HS-27A (cell line): ENCODE measurements around the gene SELENOW.
"Not testable (repeated sequence)": the region's sequence is repeated elsewhere in the genome, so short reads cannot be mapped to it uniquely, and the experiment has no call there.

Experiments
- DNase-seq: peaks from one replicate; pipeline ENCODE4 v3.0.0-alpha.2; 2012; ENCODE audit warnings: low read depth, missing footprints

The SELENOW gene

DNA sequence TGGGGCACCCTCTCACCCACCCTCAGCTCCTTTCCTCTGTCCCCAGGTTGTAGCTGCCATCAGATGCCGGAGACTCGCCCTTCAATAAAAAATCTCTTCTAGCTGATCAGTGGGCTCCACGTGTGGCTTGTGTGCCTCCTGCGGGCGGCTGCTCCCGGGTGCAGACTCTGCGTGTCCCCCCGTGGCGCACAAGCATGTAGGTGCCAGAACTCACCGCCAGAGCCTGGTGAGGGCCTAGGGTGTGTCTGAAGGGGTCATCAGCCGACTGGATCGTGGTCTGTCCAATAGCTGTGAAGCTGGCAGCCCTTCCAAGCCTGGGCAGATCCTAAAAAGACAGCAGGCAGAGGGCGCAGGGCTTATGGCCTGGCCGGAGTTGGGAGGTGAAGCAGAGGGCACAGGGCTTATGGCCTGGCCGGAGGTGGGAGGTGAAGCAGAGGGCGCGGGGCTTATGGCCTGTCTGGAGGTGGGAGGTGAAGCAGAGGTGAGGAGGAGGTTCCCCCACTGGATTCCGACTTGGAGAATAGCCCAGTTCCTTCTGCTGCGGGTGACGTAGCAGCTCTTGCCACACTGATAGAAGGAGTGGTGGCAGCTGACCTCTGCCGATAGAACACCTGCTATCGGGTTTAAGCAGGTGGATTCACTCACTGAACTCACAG is 21.4 kb upstream of the SELENOW start:
- DNase-seq = no peak

GRCh38 chr19:47757617-47758442 is 20.7 kb upstream of the SELENOW start:
- DNase-seq = no peak

- no peak for DNase-seq
Measured at GRCh38 chr19:47758443-47758804, 20.1 kb upstream of the SELENOW start.

- DNase-seq = no peak
Measured at GRCh38 chr19:47760632-47760999, 17.9 kb upstream of the SELENOW start.

DNA sequence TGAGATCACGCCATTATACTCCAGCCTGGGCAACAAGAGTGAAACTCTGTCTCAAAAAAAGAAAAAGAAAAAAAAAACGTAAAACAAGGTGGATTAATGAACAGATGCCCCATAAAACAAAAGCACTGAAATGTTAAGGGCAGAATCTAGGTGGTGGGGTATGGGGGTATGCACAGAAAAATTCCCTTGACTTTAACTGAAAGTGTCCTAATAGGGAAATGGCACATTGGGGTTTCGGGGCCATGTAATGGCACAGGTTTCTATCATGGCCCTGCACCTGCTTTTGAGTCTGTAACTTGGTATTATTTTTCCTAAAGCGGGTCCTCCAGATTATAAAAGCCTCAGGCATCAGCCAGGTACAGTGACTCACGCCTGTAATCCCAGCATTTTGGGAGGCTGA is 16.9 kb upstream of the SELENOW start:
- DNase-seq = no peak

DNA sequence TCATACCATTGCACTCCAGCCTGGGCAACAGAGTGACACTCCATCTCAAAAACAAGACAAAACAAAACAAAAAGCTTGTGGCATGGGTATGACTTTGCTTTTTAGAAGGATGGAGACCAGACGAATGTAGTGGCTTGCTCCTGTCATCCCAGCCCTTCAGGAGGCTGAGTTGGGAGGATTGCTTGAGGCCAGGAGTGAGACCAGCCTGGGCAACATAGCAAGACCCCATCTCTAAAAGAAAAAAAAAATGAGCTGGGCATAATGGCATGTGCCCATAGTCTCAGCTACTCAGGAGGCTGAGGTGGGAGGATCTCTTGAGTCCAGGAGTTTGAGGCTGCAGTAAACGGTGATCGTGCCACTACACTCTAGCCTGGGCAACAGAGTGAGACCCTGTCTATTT is 16.4 kb upstream of the SELENOW start:
- DNase-seq = no peak

GRCh38 chr19:47762615-47763308 is 15.7 kb upstream of the SELENOW start:
- DNase-seq = no peak

DNA sequence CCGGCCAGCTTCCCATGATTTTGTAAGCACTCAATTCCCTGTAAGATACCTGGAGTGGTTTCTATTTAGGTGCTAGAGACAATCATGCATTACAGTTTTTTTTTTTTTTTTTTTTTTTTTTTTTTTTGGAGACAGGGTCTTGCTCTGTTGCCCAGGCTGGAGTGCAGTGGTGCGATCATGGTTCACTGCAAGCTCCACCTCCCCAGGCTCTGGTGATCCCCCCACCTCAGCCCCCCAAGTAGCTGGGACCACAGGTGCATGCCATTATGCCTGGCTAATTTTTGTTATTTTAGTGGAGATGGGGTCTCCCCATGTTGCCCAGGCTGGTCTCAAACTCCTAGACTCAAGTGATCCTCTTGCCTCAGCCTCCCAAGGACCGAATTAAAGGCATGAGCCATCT is 13.8 kb upstream of the SELENOW start:
- not testable (repeated sequence) for DNase-seq

DNA sequence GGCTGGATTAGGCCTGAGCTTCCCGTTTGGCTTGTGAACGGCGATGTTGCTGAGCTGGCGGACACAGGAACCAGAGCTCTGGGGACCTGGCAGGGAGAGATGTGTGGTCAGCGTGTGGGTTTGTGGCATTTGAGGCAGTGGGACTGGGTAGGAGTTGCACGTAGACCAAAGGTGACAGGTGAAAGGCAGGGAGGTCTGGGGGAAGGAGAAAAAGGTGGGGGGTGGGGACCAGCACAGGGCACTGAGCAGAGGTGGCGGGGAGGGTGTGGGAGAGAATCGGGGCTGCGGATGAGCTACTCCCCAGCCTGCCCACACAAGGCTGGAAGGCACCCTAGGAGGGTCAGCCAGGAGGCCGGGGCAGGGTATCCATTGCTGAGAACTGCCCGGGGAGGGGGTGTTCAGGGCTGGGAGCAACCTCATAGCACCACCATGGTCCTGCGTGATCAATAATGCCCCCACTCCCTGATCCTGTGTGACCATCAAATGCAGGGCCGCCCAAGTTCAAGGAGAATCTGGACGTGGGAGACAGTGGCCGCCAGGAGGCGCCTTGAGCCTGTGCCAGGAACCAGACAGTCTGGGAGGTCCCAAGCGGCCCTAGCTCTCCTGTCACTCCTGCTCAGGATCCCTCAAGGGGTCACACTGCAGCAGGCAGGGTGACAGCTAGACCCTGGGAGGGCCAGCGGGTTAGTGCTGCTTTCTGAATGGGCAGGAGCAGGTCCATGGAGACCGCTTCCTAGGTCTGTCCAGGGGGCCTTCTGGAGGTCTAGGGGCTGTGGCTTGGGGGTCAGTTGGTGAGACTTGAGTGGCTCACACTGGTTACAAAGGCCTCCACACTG is 12.8 kb upstream of the SELENOW start:
- DNase-seq = no peak

GRCh38 chr19:47766359-47766620 is 12.2 kb upstream of the SELENOW start:
- DNase-seq = no peak

- no peak for DNase-seq
Measured at GRCh38 chr19:47766670-47767069, 11.8 kb upstream of the SELENOW start.

GRCh38 chr19:47767349-47767748 is 11.2 kb upstream of the SELENOW start:
- no peak for DNase-seq

- DNase-seq = no peak
Measured at GRCh38 chr19:47768604-47769003, 9.9 kb upstream of the SELENOW start.

DNA sequence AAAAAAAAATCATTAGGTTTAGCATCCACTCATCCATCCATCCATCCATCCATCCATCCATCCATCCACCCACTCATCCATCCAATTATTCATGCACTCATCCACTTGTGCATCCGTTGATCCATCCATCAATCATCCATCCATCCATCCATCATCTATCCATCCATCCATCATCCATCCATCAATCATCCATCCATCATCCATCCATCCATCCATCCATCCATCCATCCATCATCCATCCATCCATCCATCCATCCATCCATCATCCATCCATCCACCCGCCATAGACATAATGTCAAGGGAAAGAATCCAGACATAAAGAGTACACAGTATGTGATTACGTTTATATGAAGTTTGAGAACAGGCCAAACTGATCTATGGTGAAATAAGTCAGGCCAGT is 9.0 kb upstream of the SELENOW start:
- DNase-seq = no peak

DNA sequence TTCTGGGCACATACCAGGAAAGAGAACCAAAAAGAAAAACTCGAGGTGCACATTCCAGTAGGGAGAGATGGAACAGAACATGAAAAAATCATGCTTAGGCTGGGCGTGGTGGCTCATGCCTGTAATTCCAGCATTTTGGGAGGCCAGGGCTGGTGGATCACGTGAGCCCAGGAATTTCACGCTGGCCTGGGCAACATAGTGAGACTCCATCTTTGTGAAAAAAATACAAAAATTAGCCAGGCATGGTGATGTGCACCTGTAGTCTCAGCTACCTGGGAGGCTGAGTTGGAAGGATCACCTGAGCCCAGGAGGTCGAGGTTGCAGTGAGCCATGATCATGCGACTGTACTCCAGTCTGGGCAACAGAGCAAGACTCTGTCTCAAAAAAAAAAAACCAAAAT is 7.2 kb upstream of the SELENOW start:
- not testable (repeated sequence) for DNase-seq

GRCh38 chr19:47776568-47776967 is 1.9 kb upstream of the SELENOW start:
- no peak for DNase-seq

DNA sequence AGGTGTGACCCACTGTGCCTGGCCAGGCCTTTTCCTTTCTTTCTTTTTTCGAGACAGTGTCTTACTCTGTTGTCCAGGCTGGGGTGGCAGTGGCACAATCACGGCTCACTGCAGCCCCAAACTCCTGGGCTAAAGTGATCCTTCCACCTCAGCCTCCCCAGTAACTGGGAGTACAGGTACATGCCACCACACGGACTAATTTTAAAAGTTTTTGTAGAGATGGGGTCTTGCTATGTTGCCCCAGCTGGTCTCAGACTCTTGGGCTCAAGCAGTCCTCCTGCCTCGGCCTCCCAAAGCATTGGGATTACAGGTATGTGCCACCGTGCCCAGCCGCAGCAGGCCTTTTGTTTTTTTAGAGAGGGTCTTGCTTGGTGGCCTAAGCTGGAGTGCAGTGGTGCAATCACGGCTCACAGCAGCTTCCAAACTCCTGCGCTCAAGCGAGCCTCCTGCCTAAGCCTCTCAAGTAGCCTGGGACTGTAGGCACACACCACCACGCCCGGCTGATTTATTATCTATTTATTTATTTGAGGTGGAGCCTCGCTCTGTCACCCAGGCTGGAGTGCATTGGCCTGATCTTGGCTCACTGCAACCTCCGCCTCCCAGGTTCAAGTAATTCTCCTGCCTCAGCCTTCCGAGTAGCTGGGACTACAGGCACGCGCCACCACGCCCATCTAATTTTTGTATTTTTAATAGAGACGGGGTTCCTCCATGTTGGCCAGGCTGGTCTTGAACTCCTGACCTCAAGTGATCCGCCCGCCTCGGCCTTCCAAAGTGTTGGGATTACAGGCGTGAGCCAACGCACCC is 1.1 kb upstream of the SELENOW start:
- DNase-seq = not testable (repeated sequence)

DNA sequence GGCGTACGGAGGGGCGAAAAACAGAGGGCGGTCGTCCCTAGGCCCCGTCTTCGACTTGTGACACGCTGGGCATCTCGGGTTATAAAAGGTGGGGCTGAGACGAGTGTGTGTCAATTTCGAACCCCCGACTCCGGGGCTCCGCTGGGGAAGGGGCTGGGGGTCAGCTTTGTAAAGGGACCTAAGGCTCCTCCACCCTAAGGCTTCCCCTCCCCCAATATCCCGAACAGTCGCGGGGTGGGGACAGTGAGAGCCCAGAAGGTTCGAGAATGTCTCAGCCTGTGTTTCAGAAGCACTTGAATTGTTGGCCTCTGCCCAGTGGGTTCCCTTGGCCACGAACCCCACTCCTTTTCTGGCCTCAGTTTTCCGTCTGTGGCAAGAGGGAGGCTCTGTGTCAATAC is 450 bp downstream of the SELENOW start:
- no peak for DNase-seq

DNA sequence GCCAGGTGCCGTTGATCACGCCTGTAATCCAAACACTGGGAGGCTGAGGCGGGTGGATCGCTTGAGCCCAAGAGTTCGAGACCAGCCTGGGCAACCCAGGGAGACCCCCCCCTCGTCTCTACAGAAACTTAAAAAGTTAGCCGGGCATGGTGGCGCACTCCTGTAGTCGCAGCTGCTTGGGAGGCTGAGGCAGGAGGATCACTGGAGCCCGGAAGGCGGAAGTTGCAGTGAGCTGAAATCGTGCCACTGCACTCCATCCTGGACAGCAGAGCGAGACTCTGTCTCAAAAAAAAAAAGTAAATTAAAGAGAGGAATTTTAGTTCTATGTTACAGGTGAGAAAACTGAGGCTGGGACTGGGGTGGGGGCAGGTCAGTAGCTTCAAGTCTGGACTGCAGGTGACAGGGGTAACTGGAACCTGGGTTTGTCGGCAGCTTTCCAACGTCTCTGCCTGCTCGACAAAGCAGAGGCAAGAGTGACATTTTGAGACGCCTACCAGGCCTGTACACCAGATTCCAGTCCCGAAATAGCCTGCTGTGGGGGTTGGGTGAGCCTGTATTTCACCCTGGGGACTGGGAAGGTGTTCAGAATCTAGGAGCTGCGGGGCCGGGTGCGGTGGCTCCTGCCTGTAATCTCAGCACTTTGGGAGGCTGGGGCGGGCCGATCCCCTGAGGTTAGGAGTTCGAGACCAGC is 1.2 kb downstream of the SELENOW start:
- no peak for DNase-seq

DNA sequence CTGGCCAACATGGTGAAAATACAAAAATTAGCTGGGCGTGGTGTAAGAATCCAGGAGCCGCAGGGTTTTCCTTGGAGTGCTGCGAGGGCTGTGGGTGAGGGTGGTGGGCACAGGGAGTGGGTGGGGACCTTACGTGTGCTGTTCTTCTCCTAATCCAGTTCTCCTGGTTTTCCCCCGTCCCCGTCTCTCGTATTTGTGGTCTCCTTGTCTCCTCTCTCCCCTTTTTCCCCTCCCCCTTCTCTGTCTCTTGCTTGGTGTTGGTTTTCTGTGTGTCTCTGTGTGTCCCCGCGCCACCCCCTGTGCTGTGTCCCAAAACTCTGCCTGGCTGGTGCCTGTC is 1.7 kb downstream of the SELENOW start:
- DNase-seq = no peak

- no peak for DNase-seq
Measured at GRCh38 chr19:47781590-47782262, 3.2 kb downstream of the SELENOW start.
